ENCODE measurements around the gene TSPAN10.

TSPAN10 gene

GRCh38 chr17:81690066-81690465, 53.1 kb downstream of the TSPAN10 start:
- no peak for DNase-seq

GRCh38 chr17:81690549-81690948, 53.6 kb downstream of the TSPAN10 start:
- no peak for DNase-seq

- no peak for DNase-seq
Measured at GRCh38 chr17:81691196-81691595, 54.2 kb downstream of the TSPAN10 start.

- no peak for DNase-seq
Measured at GRCh38 chr17:81691608-81692007, 54.6 kb downstream of the TSPAN10 start.

GRCh38 chr17:81693509-81694210, 56.7 kb downstream of the TSPAN10 start:
- DNase-seq = no peak

GRCh38 chr17:81694810-81695209, 57.8 kb downstream of the TSPAN10 start:
- no peak for DNase-seq

GRCh38 chr17:81695211-81695610, 58.2 kb downstream of the TSPAN10 start:
- no peak for DNase-seq

- DNase-seq = no peak
Measured at GRCh38 chr17:81695801-81696200, 58.8 kb downstream of the TSPAN10 start.

GRCh38 chr17:81696218-81696941, 59.4 kb downstream of the TSPAN10 start:
- no peak for DNase-seq

GRCh38 chr17:81697261-81698044, 60.5 kb downstream of the TSPAN10 start:
- no peak for DNase-seq

All from activated CD4-positive, alpha-beta T cell treated with anti-CD3 and anti-CD28 coated beads, Interleukin-2, amount 50 U/mL, for 4 hours (primary cell).